Stimulated activated CD8-positive, alpha-beta memory T cell treated with anti-CD3 and anti-CD28 coated beads, Interleukin-4, amount 100 ng/mL, for 48 hours (primary cell): Measurements from ENCODE around the gene INS.
"Not testable (repeated sequence)": the region's sequence is repeated elsewhere in the genome, so short reads cannot be mapped to it uniquely, and the experiment has no call there.

Experiments
- DNase-seq: peaks from one replicate; pipeline ENCODE4 v3.0.0-alpha.2; 2020

The INS gene

GRCh38 chr11:2129699-2130366, 31.2 kb downstream of the INS start:
- no peak for DNase-seq

DNA sequence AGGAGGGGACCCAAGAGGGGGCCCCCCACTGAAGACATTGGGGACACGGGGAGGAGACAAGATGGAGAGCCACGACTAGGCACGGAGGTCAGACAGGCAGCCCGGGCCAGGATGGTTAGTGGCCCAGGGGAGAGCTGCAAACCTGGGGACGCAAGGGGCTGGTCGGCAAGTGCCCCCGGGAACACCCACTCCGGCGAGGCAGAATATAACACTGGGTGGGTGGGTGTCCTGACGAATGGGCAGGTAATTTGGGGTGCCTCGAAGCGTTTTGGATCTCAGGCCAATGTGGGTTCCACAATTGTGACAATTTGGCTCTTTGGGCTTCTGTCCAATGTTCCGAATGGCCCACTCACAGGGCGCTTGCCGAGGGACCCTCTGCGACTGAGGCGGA, 31.7 kb downstream of the INS start:
- DNase-seq = no peak

DNA sequence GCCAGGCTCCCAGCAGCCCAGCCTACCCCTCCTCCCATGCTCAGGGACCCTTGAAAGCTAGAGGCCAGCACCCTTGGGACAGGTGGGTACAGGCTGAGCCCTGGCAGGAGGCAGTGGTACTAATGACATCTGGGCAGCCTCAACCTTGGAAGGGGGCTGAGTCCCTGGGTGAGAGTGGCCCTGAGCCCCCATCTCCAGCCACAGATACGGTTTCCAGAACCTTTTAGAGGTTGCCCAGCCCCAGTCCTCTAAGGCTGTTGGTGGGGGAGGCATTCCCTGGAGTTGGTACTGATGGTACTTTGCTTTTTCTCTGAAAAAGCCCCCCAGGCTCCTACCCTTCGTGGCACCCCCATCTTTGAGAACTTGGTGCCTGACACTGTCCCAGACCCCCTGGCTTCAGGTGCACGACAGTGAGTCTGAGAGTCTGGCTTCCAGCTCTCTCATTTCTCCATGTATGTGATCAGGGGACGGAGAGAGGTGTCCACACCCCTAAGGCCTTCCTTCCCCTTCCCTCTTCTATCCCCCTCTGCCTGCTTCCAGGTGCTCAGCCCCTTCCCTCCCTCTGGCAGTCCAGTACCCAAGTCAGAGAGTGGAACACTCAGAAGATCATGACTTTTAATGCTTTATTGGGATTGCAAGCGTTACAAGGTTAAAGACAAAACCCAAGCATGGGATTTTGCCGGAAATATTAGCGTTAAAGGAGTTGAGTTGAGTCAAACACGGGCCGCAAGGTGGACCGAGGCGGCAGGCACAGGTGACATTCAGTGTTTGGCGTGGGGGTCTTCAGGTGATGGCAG, 32.3 kb downstream of the INS start:
- DNase-seq = no peak

- DNase-seq = no peak
Measured at GRCh38 chr11:2128130-2128510, 32.9 kb downstream of the INS start.

DNA sequence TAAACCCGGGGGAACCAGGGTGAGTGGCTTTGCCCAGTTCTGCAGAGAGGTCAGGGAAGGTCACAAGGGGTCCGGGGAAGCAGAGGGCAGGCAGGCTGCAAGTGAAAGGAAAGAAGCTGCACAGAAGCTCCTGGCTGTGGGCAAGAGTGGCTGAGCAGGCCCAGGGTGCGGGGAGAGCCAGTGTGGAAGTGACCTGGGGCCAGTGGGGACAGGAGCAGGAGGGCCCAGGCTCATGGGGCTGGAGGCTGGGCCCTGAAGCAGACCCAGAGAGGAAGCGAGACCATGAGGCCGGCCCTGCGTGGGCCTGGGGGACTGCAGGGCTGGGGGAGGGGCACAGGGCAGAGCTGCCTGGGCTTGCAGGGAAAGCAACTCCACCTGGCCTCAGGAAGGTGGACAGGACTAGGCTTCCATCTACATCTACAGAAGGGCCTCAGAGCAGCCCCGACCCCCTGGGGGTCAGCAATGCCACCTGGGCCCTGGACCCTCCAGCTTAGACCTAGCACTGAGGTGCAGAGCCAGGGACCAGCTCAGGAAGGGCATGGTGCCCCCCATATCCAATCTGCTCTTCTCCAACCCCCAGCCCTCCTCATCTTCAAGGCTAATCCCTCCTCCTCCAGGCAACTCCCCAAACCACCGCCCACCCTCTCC, 33.4 kb downstream of the INS start:
- no peak for DNase-seq

GRCh38 chr11:2126520-2127085, 34.4 kb downstream of the INS start:
- DNase-seq = no peak

GRCh38 chr11:2124736-2125484, 36.1 kb downstream of the INS start:
- DNase-seq = not testable (repeated sequence)

DNA sequence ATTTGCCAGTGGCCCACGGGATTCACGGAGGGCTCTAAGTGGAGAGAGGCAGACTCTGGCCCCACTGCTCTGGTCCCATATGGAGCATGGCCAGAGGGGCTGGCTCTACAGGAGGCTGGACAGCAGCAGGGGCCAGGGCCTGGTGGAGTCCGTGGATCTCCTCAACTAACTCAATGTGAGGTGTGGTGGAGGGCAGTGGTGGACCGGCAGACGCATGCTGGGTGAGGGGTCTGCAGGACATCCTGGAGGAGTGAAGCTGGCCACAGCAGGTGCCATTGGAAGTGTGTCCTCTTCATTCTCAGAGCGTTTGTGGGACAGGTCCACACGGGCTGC, 37.4 kb downstream of the INS start:
- no peak for DNase-seq

DNA sequence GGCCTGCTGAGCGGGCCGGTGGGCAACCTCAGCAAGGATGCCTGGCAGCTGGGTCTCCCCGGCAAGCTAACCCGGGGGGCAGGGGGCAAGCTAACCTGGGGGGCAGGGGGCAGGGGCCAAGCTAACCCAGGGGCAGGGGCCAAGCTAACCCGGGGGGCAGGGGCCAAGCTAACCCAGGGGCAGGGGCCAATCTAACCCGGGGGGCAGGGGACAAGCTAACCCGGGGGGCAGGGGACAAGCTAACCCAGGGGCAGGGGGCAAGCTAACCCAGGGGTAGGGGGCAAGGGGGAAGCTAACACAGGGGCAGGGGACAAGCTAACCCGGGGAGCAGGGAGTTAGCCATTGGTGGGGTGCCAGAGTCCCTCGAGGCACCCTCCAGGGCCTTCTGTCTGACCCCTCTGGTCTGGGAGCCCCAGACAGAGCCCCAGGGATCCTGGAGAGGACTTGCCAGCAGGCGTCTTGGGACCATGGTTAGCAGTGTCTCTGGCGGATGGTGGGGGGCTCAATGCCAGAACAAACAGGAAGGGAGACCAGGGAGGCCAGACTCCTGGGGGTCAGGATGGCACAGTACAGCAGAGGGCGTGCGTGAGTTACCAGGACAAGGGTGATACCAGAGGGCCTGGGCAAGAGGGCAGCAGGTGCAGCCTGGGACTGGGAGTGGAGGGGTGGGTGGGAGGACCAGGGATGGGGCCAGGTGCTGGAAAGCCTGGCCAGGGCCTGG, 37.9 kb downstream of the INS start:
- DNase-seq = no peak

GRCh38 chr11:2122222-2122906, 38.6 kb downstream of the INS start:
- DNase-seq = no peak

DNA sequence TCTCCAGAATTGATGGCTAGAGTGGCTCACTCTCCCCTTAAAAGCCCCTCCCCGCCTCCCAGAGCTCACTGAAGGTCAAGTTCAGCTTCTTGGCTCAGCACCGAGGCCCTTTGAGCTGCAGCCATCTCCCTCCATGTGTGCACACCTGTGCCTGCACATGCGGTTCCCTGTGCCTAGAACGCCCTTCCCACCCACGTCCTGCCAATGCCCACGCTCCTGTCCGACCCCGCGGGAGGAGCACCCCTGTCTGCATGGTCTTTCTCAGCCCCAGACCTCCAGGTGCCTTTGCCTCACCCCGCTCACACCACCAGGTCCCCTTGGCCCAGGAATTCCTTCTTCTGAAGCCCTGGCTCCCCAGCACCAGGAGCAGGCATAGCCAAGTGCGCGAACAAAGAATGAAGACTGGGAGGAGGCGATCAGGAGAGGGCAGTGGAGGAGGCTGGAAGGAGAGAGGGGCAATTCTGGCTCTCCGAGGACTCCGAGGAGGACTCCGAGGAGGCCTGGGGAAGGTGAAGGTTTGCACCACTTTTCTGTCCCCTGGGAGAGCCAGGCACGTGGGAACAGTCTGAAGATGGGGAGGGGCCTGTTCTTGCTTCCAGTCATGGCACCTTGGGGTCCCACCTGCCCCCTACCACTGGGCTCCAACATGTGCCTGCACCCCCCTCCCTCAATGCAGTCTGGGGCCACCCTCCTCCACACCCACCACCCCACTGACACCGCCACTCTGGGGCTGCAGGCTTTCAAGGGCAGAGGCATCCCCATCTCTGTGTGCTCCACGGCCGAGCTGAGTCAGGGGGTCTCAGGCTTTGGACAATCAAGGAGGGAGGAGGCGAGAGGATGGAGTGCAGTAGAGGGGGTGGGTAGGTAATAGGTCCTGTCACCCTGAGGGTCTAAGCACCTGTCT, 39.5 kb downstream of the INS start:
- no peak for DNase-seq

DNA sequence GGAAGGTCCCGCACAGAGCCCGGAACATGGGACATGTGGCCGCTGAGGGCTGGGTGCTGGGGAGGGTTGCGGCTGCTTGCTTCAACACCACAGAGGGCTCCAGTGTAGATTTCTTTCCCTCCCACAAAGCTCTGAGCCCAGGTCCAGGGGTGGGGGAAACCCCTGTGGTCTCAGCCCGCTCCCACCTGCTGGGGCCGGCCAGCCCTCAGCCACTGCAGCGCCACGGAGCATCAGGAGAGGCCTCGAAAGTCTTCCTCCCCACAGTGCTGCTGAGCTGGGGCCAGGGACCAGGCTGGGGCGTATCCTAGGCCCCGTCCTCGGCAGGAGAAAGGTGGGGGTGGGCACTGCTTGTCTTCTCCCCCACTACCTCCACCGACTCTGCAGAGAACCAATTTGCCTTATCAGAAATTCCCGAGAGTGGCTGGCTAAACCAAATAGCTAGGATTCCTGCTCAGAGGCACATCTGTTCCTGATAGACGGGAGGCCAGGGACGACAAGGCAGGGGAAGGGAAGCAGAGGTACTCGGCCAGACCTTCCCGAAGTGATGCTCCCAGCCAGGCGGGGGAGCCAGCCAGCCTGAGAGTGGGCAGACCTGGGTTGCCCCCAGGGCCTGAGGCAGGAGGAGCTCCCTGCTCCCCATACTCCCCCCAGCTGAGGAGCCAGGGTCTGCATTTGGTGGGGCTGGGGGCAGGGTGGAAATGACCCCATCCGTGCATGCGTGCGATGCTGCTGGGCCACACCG, 40.5 kb downstream of the INS start:
- DNase-seq = no peak

DNA sequence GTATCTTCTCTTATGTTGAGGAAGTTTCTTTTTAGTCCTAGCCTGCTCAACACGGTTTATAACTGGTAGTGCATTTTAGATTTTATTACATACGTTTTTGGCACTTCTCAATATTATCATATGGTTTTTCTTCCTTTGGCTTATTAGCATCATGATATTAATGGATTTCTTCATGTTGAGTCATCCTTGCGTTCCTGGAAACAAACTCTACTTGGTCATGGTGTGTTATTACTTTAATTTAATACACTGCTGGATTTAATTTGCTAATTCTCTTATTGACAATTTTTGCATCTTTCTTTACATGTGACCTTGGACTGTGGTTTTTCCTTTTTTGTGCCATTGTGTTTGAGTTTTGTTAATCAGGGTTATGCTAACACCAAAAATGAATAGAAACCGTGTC, 42.3 kb downstream of the INS start:
- no peak for DNase-seq

DNA sequence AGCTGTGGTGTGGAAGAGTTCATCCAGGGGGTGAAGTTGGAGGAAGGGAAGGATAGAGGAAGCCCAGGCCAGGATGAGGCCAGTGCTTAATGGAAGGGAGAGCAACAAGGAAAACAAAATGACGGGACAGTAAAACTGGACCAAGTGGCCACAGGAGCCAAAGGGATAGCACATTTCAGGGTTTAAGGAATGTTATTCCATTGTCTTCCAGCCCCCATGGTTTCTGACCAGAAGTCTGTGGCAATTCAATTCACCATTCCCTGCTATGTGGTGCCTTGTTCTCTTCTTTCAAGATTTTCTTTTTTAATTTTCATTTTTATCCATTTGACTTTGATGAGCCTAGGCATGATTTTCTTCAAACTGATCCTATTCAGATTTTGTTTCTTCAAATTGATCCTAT, 44.3 kb downstream of the INS start:
- DNase-seq = no peak

- DNase-seq = no peak
Measured at GRCh38 chr11:2115308-2115707, 45.7 kb downstream of the INS start.

GRCh38 chr11:2114430-2115241, 46.4 kb downstream of the INS start:
- no peak for DNase-seq

DNA sequence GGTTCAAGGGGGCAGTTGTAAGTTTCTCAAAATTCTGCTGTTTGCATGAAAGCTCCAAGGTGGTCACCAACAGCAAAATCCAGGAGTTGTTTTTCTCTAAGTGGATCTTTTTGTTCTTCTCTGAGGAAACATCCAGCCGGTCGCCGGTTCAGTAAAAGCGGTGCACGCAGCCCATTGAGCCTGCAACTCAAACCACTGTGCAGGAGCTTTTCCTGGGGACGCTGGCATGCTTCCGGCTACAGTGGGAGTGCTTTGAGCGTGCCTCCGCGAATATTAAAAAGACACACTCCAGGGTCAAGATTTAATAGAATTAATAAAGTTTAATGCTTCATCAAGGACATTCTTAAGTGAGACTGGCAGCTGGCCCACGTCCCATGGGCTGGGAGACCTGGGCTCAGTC, 47.2 kb downstream of the INS start:
- DNase-seq = no peak

DNA sequence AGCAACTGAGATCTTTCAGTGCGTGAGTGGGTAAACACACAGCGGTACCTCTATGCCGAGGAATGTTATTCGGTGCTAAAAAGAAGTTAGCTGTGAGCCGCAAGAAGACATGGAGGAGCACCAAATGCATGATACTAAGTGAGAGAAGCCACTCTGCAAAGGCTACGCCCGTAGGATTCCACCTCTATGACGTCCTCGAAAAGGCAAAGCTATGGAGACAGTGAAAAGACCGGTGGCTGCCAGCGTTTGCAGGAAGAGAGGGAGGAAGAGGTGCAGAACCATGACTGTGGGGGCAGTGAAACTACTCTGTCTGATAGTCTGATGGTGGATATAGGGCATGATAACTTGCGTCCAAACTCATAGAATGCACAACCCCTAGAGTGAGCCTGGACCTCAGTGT, 50.5 kb downstream of the INS start:
- no peak for DNase-seq
